Coronary artery (tissue), 2 donors: ENCODE results near the gene TSPAN18.

Experiments used
- DNase-seq: peaks from one replicate; pipeline ENCODE4 v3.0.0-alpha.2; 2017; ENCODE audit warnings: low spot score
- H3K27ac ChIP-seq, 2 donors: fragments of 200-600 bp; sonication (generic); one replicate each; pipeline ENCODE4 v1.5.1; 2016 to 2019
- H3K4me3 ChIP-seq: fragments of 200-600 bp; sonication (generic); 2 replicates; pipeline ENCODE4 v1.5.1; 2016; ENCODE audit warnings: mild to moderate bottlenecking, moderate library complexity
- CTCF ChIP-seq: fragments of 200-600 bp; sonication (generic); IDR thresholded peaks from one replicate; pipeline ENCODE4 v1.5.1; 2019; ENCODE audit warnings: antibody characterized with exemption

TSPAN18 gene

DNA sequence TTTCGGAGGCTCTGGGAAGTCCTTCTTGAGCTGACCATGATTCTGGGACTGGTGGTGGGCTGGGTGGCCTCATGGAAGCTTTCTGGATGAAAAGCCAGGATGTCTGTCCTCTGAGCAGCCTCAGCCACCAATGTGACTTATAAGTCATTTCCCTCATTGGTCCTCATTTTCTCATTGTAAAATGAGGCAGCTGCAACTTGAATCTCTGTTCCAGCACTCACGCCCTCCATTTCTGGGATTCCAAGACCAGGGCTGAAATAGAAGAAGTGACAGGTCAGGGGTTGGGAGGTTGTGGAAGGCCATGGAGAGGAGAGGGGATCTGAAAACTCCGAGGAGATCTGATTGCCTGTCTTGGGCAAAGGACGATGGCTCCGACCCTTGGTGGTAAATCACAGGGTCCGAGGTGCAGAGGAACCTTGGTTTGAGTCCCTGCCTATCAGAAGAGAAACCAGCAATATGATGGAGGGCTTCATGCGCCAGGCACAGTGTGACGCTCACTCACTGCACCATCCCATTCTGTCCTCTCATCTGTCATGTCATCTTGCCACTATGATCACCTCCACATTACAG lies 38.3 kb downstream of the TSPAN18 start:
- DNase-seq = peak; percentile 35
- peak overlapping the region in 1 of 2 donors; percentile 83 for H3K27ac ChIP-seq
- H3K4me3 ChIP-seq = no peak overlapping the region
- TF ChIP-seq CTCF = no peak

DNA sequence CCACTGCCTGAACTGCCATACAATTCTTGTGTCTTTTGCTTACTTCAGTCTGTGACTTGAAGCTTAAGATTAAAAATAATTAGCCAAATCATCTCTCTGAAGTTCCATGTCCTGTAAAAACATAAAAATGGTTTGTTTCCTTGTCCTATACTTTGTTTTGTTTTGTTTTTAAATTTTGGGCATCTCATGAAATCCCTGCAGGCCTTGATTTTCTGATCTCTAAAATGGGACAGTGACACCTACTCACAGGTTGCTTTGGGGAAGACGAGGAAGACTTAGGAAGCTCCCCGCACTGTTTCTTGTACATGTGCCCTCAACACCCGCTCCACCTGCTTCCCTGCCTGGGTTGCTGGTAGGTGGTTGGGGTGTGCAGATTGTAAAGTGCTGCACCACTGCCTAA lies 38.9 kb downstream of the TSPAN18 start:
- no peak for TF ChIP-seq CTCF
- H3K27ac ChIP-seq = peak overlapping the region in 1 of 2 donors; percentile 83
- DNase-seq = no peak
- no peak overlapping the region for H3K4me3 ChIP-seq

- DNase-seq = peak; percentile 88
- no peak for TF ChIP-seq CTCF
- H3K27ac ChIP-seq = peak overlapping the region; percentile 68 to 83
- no peak overlapping the region for H3K4me3 ChIP-seq
Measured at GRCh38 chr11:44766112-44766971, 39.6 kb downstream of the TSPAN18 start.

DNA sequence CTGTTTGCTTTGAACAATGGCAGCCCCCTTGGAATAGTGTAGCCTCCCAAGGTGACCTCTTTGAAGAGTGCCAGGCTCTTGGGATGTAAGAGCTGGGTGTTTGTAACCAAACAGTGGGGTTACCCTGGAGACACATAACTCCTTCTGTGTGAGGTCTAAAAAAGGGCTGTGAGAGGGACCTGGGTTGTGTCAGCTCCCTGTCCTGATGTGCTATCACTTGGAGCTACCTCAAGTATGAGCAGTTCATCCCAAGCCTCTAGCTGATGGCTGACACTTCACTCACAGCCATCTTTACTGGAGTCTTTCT lies 40.2 kb downstream of the TSPAN18 start:
- Histone ChIP-seq H3K27ac (peak overlapping the region; percentile 68 to 83), H3K4me3 (no peak overlapping the region)
- TF ChIP-seq CTCF = no peak
- peak; percentile 58 for DNase-seq

DNA sequence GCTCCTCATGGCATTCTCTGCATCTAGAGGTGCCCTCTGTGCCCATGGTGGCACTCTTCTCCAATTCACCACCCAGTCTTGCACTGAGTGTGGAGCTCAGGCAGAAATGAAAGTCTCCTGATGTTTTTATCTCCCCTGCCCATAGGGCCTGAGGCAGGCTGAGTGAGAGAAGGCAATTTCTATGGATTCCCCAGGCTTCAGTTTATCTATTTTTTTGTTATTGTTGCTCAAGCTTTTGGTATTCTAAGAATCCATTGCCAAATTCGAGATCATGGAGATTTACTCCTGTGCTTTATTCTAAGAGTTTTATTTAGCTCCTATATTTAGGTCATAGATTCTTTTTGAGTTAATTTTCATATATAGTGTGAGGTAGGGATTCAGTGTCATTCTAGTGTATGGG lies 40.7 kb downstream of the TSPAN18 start:
- DNase-seq = no peak
- H3K27ac ChIP-seq = peak overlapping the region; percentile 68 to 83

DNA sequence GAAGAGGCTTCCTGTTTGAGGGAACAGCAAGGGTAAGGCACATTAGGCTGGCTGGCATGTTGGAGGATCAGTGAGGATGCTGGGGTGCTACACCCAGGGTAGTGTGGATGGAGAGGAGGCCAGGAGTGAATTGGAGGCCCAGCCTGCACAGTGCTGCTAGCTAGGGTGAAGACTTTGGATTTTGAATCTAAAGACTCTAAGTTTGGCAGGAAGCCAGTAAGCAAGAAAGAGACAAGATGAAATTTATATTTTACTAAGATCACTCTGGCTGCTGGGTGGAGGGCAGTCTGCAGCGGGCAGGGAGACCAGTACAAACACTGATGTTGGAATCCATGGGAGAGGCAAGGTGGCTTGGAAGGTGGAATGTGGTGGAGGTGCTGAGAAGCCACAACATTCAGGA lies 43.6 kb downstream of the TSPAN18 start:
- DNase-seq = peak; percentile 14
- TF ChIP-seq CTCF = no peak
- no peak overlapping the region for H3K4me3 ChIP-seq
- no peak overlapping the region for H3K27ac ChIP-seq

More for the DNA sequence above, 40.7 kb downstream of the TSPAN18 start:
- H3K4me3 ChIP-seq = no peak overlapping the region
- no peak for TF ChIP-seq CTCF

DNA sequence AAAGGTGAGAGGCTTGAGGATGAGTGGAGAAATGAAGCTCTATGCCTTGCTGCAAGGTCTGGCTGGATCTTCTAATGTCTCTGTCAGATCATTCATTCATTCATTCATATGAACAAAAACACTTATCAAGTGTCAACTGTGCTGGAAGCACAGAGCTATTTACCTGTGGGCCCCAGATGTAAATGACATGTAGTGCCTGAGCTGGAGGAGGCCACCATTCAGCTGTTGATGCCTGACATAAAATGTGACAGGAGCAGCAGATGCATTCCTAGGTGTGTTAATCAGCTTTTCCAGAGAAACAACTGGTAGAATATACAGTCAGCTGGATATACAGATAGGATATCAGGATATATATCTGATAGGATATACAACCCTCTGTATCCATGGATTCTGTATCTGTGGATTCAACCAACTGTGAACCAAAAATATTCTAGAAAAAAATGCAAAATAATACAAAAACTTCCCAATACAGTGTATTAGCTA lies 44.5 kb downstream of the TSPAN18 start:
- DNase-seq = no peak
- Histone ChIP-seq H3K27ac (no peak overlapping the region), H3K4me3 (no peak overlapping the region)
- no peak for TF ChIP-seq CTCF
